Uterus (tissue), 2 donors: Measurements from ENCODE around the gene TLE5.

ENCODE experiments used
- CTCF ChIP-seq, 4 experiments: fragments of 200-600 bp in 2 of 4; fragments of 450-650 bp in 2 of 4; sonication (generic) in 2 of 4; IDR thresholded peaks; one replicate each; pipeline ENCODE4 v1.5.1; 2016 to 2019; ENCODE audit warnings: antibody characterized with exemption in 4 of 4, mild to moderate bottlenecking in 2 of 4, moderate library complexity in 1 of 4
- POLR2A ChIP-seq, 2 donors: fragments of 450-650 bp; IDR thresholded peaks; one replicate each; pipeline ENCODE4 v1.6.1; 2016; ENCODE audit warnings: antibody characterized with exemption in 2 of 2, mild to moderate bottlenecking in 1 of 2, moderate library complexity in 1 of 2

- TF ChIP-seq POLR2A (IDR thresholded peaks at IDR 0.05), result no peak
- TF ChIP-seq CTCF (IDR thresholded peaks at IDR 0.05), result no peak
Measured at GRCh38 chr19:3029065-3029923, 33.0 kb downstream of the TLE5 start, which contains the start of gene TLE2.
